C4-2B (cell line): ENCODE measurements around the gene COL8A2.

ENCODE experiments used
- H3K27ac ChIP-seq: fragments of 450-650 bp; 2 replicates; pipeline ENCODE4 v1.5.1; 2017
- CTCF ChIP-seq: fragments of 450-650 bp; conservative IDR thresholded peaks from 2 replicates; pipeline ENCODE4 v1.5.1; 2017; ENCODE audit warnings: mild to moderate bottlenecking
- ZFX ChIP-seq: fragments of 450-650 bp; IDR thresholded peaks from 2 replicates; pipeline ENCODE4 v1.6.1; 2017

Gene COL8A2

GRCh38 chr1:36151845-36152203, 26.8 kb upstream of the COL8A2 start:
- TF ChIP-seq CTCF (no peak), ZFX (no peak)
- H3K27ac ChIP-seq: peak overlapping the region; percentile 87

- H3K27ac ChIP-seq: peak overlapping the region; percentile 87
- TF ChIP-seq ZFX (no peak), CTCF (no peak)
Observed at GRCh38 chr1:36151134-36151844, 26.3 kb upstream of the COL8A2 start.

GRCh38 chr1:36150296-36151133, 25.5 kb upstream of the COL8A2 start:
- TF ChIP-seq ZFX (no peak; the same call in 1 of the 2 replicates), CTCF (no peak)
- peak overlapping the region; percentile 87 for H3K27ac ChIP-seq

GRCh38 chr1:36149973-36150295, 24.9 kb upstream of the COL8A2 start:
- TF ChIP-seq CTCF (no peak), ZFX (no peak)

DNA sequence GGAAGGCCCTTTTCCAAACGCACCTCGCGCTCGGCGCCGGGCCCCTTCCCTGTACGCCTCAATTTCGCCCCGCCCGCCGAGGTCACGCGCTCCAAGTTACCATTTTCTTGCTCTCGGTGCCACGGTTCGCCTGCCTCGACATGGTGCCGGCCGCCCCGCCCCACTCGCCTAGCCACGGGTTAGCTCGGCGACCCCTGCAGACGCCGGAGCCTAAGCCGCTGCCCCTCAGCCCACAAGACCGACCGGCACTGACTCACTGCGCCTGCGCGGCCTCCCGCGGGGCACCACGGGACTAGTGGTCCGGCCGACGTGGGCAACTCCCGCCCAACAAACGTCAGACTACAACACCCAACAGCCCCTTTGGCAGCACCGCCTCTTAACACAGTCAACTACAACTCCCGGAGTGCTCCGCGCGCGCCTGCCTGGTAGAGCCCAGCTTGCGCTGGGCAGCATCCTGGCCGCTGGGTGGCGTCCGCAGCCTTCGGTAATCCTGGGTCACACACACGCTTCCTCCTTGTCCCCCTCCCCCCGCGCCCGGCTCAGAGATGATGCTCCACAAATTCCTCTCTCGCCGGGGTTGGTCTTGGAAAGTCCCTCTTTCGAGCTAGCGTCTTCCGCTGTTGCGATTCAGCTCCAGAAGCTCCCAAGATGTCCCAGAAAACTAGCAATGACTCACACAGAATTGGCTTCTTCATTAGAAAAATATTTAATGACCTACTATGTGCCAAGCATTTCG, 24.4 kb upstream of the COL8A2 start, which contains the start of gene TRAPPC3:
Gene TRAPPC3 (minus strand): TSS at position 250 of the 736 bp plus-strand sequence. CDS start 108 bp downstream, at position 142.
- TF ChIP-seq ZFX (peak; percentile 76; the same call in 1 of the 2 replicates), CTCF (peak; percentile 99)
- H3K27ac ChIP-seq: peak within 1 kb of the TSS; percentile 87

More at GRCh38 chr1:36149973-36150295, 24.9 kb upstream of the COL8A2 start:
- H3K27ac ChIP-seq: peak overlapping the region; percentile 87

DNA sequence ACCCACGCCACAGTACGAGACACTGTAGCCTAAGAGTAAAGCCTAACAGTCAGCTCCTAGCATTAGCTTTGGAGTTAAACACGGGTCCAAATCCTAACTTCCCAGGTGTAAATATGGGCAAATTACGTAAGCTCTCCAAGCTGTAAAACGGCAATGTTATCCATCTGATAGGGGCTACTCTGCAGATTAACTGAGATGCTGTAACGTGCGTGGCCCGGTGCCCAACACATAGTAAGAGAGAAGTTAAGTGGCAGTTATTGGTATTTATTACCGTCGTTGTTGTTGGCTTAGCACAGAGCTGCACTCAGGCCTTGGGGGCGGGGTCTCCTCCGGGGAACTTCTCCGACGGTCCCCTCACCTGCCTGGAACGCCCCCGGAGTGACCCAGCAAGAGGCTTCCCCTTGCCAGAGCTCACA, 23.8 kb upstream of the COL8A2 start:
- TF ChIP-seq ZFX (no peak), CTCF (no peak)
- H3K27ac ChIP-seq: peak overlapping the region; percentile 87

DNA sequence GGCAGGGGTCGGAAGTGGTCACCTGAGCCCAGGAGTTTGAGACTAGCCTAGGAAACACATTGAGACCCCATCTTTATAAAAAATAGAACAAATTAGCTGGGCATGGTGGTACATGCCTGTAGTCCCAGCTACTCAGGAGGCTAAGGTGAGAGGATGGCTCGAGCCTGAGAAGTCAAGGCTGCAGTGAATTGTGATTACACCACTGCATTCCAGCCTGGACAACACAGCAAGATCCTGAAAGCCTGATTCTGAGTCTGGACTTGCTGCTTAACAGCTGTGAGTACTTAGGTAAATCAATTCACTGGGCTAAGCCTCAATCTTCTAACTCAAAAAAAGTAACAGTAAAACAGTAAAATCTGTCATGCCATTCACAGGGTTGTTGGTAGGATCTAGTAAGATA, 19.4 kb upstream of the COL8A2 start:
- TF ChIP-seq ZFX: no peak
- no peak for TF ChIP-seq CTCF

More for the DNA sequence above, 19.4 kb upstream of the COL8A2 start:
- no peak overlapping the region for H3K27ac ChIP-seq
